A549 (cell line): ENCODE data around the gene DIPK1B. TPM values are rescaled to one million over a fixed set of nuclear protein-coding genes. Genes with fewer than 3 reads are reported as not detected.

Source experiments
- ATAC-seq, 2 experiments: fragments of 200-7000 bp in 1 of 2; fragments of >200 bp in 1 of 2; cut with Nextera tagmentation in 1 of 2; cut with Tn5 transposase in 1 of 2; 3 replicates each; pipeline versions ENCODE4 v1.8.0 to v1.9.1; 2018 to 2020; ENCODE audit warnings: mild to moderate bottlenecking in 1 of 2, moderate library complexity in 1 of 2
- CTCF ChIA-PET: fragments of 300-600 bp; sonication (Branson Sonifier 250); formaldehyde crosslinking; extraction: SDS; loops from one replicate; lab custom pipeline; 2021; ENCODE audit warnings: antibody characterized with exemption, inconsistent platforms; lab: Yijun Ruan, JAX
- POLR2A ChIA-PET: fragments of 350-600 bp; formaldehyde crosslinking; extraction: SDS; loops from one replicate; lab custom pipeline; 2021; ENCODE audit warnings: antibody characterized with exemption, inconsistent platforms; lab: Yijun Ruan, JAX
- DNase-seq, 2 experiments: peaks; one replicate each; pipeline versions ENCODE4 v3.0.0 to v3.0.0-alpha.2; 2011 to 2016; ENCODE audit warnings: low read depth in 1 of 2, low spot score in 1 of 2
- FAIRE-seq: peaks from 2 replicates; lab custom pipeline; 2011; peaks lifted over from hg19 to GRCh38; lab: Jason Lieb, UNC
- H3K27ac ChIP-seq, 2 experiments: fragments of >200 bp; sonication (Bioruptor Twin); formaldehyde crosslinking; 3 replicates each; pipeline ENCODE4 v1.5.1; 2016 to 2017
- H3K4me1 ChIP-seq: fragments of >200 bp; sonication (Bioruptor Twin); formaldehyde crosslinking; 3 replicates; pipeline ENCODE4 v1.6.1; 2016
- H3K4me2 ChIP-seq: fragments of >200 bp; sonication (Bioruptor Twin); formaldehyde crosslinking; 3 replicates; pipeline ENCODE4 v1.6.1; 2016
- H3K4me3 ChIP-seq: fragments of >200 bp; sonication (Bioruptor Twin); formaldehyde crosslinking; 3 replicates; pipeline ENCODE4 v1.5.1; 2016
- H3K9me3 ChIP-seq: fragments of >200 bp; sonication (Bioruptor Twin); formaldehyde crosslinking; 3 replicates; pipeline ENCODE4 v1.6.1; 2016
- BHLHE40 ChIP-seq: IDR thresholded peaks from 2 replicates; pipeline ENCODE4 v1.6.1; 2012; ENCODE audit warnings: low read depth, low read length, inconsistent platforms
- CBX2 ChIP-seq: fragments of 200-600 bp; sonication (generic); IDR thresholded peaks from 2 replicates; pipeline ENCODE4 v1.6.1; 2016; ENCODE audit warnings: low read depth, mild to moderate bottlenecking, borderline replicate concordance
- CEBPB ChIP-seq, 2 experiments: fragments of >200 bp in 1 of 2; sonication (Bioruptor Twin) in 1 of 2; formaldehyde crosslinking in 1 of 2; IDR thresholded peaks; 2 replicates each; pipeline ENCODE4 v1.6.1; 2012 to 2016
- FOSB ChIP-seq: fragments of 250-450 bp; sonication (Bioruptor Pico); IDR thresholded peaks from 2 replicates; pipeline ENCODE4 v1.5.0; 2020; ENCODE audit warnings: mild to moderate bottlenecking, moderate library complexity
- HEYL ChIP-seq: fragments of 250-450 bp; sonication (Bioruptor Pico); IDR thresholded peaks from 2 replicates; pipeline ENCODE4 v1.8.0; 2021; ENCODE audit warnings: mild to moderate bottlenecking, moderate library complexity
- HOXB13 ChIP-seq: fragments of 250-450 bp; sonication (Bioruptor Pico); IDR thresholded peaks from 2 replicates; pipeline ENCODE4 v1.5.0; 2020; ENCODE audit warnings: low read depth, mild to moderate bottlenecking, moderate library complexity
- JUN ChIP-seq, 2 experiments: fragments of >200 bp; sonication (Bioruptor Twin); formaldehyde crosslinking; IDR thresholded peaks; 2 replicates in 1 of 2; 3 replicates in 1 of 2; pipeline ENCODE4 v1.6.1; 2016 to 2017
- KDM1A ChIP-seq: fragments of 200-600 bp; sonication (generic); IDR thresholded peaks from 2 replicates; pipeline ENCODE4 v1.6.1; 2016; ENCODE audit warnings: low read depth, mild to moderate bottlenecking
- MAFK ChIP-seq: fragments of 450-650 bp; IDR thresholded peaks from 2 replicates; pipeline ENCODE4 v1.6.1; 2014; ENCODE audit not compliant: partially characterized antibody
- NFE2L2 ChIP-seq: fragments of 150-350 bp; conservative IDR thresholded peaks from 2 replicates; pipeline ENCODE4 v1.6.1; 2014; ENCODE audit warnings: low read length
- POLR2A ChIP-seq: IDR thresholded peaks from 2 replicates; pipeline ENCODE4 v1.6.1; 2012; ENCODE audit warnings: mild to moderate bottlenecking, low read length
- POLR2AphosphoS2 ChIP-seq: conservative IDR thresholded peaks from 2 replicates; pipeline ENCODE4 v1.6.1; 2012; ENCODE audit warnings: low read length, improper control_type of control experiment, inconsistent platforms
- RARB ChIP-seq: fragments of 250-450 bp; sonication (Bioruptor Pico); IDR thresholded peaks from 2 replicates; pipeline ENCODE4 v1.8.0; 2021; ENCODE audit warnings: mild to moderate bottlenecking, moderate library complexity
- RFX5 ChIP-seq: fragments of 450-650 bp; IDR thresholded peaks from 2 replicates; pipeline ENCODE4 v1.7.1; 2014; ENCODE audit warnings: antibody characterized with exemption, mild to moderate bottlenecking, moderate library complexity
- TFCP2L1 ChIP-seq: fragments of 250-450 bp; sonication (Bioruptor Pico); IDR thresholded peaks from 2 replicates; pipeline ENCODE4 v1.5.0; 2021; ENCODE audit warnings: mild to moderate bottlenecking
- ZC3H11A ChIP-seq: fragments of 450-650 bp; IDR thresholded peaks from 2 replicates; pipeline ENCODE4 v1.6.1; 2014; ENCODE audit warnings: antibody characterized with exemption, mild to moderate bottlenecking
- WGBS: methylation state at CpG from one replicate; pipeline ENCODE4 v1.1.6; 2017; ENCODE audit errors: missing lambda C conversion rate; 5-methylcytosine and 5-hydroxymethylcytosine counted together
- polyA plus RNA-seq, 4 experiments: library from polyadenylated mRNA; depleted of rRNA in 3 of 4; stranded (reverse); fragments of >200 nt; fragmentation: RNase III in 1 of 4; extraction: RNeasy Plus Mini Kit Qiagen cat#74134 plus additional on column Dnase treatment in 1 of 4; gene quantifications; 2 replicates in 3 of 4; 3 replicates in 1 of 4; pipeline ENCODE4 v1.2.3, GENCODE V29; 2011 to 2017
- TF ChIP-seq, protein P1 (sequence below): fragments of 150-350 bp; IDR thresholded peaks from 2 replicates; pipeline ENCODE4 v1.6.1; 2014; ENCODE audit warnings: low read depth, mild to moderate bottlenecking, low read length
- TF ChIP-seq, protein P2 (sequence below): fragments of 450-650 bp; IDR thresholded peaks from 2 replicates; pipeline ENCODE4 v1.6.1; 2014; ENCODE audit warnings: antibody characterized with exemption
- TF ChIP-seq, protein P3 (sequence below): IDR thresholded peaks from 2 replicates; pipeline ENCODE4 v1.6.1; 2012
- TF ChIP-seq, protein P4 (sequence below): fragments of >200 bp; sonication (Bioruptor Twin); formaldehyde crosslinking; IDR thresholded peaks from 2 replicates; pipeline ENCODE4 v1.6.1; 2016

Gene DIPK1B
- polyA plus RNA-seq, 2 of the 4 experiments (the other 2 are of a cell fraction): 6.7 TPM

DNA sequence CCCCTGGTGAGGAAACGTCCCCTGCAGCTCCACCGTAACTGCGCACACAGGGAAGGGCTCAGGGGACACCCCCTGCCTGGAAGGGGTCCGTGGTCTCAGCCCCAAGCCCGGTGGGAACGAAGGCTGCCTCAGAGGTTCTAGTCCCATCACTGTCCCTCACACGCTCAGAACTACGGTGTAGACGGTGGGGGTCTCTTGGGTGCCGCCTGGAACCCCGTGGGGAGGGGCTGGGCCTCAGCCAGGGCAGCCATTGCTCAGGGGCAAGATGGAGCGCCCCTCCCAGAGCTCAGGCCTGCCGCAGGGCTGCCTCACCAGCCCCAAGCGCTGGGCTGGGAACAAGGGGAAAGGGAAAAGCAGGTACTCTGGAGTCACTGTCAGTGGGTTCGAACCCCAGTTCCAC, 28.0 kb upstream of the DIPK1B start:
- FAIRE-seq: no peak
- H3K9me3 ChIP-seq: no peaks in the 10 kb centered on the region
- ATAC-seq: no peak
- no peak overlapping the region for H3K27ac ChIP-seq
- no peak overlapping the region for H3K4me3 ChIP-seq
- CTCF ChIA-PET: interaction anchor here (0.8 to 13.4 kb wide), 7 partner anchors 9 to 41 kb away, joined by 3 to 186 read pairs (median 4); no protein-coding TSS in a partner anchor
- POLR2A ChIA-PET: no interaction called here
- H3K4me2 ChIP-seq: no peak overlapping the region
- no peak for TF ChIP-seq CEBPB (IDR thresholded peaks at IDR 0.05)
- TF ChIP-seq, all 56 proteins: peak for 0
- WGBS: 81% methylated on average over 15 of the region's 15 CpGs
- peaks cover 21% of the 10 kb centered on the region for H3K4me1 ChIP-seq
- DNase-seq: no peak

DNA sequence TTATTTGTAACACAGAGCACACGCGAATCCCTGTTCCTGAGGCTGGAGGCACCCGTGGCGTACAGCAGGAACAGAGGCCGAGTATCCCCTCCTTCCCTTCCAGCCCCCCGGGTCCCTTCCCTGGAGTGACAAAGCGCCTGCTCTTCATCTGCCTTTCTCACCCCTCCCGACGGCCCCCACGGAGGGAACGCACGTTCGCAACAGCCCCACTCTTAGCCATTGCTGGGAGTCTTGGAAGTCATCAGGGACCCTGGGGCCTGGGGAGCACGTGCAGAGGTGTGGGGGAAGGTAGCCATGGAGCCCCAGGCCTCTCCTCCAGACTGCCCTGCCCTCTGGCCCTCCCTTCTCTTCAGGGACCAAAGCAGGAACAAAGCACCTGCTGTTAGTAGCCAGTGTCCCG, 27.6 kb upstream of the DIPK1B start:
- CTCF ChIA-PET: interaction anchor here (1.5 to 13.4 kb wide), 3 partner anchors 9 to 16 kb away, joined by 3 to 186 read pairs (median 7); no protein-coding TSS in a partner anchor
- H3K9me3 ChIP-seq: no peaks in the 10 kb centered on the region
- DNase-seq (no peak), ATAC-seq (no peak), FAIRE-seq (no peak)
- H3K4me2 ChIP-seq: peak overlapping the region; percentile 100; the same call in 1 of the 3 replicates
- 97% methylated on average over 13 of the region's 15 CpGs for WGBS
- TF ChIP-seq HEYL (CRISPR knock-in tag) (no peak), POLR2AphosphoS2 (no peak), BHLHE40 (no peak), RFX5 (no peak), MAFK (no peak), RARB (CRISPR knock-in tag) (no peak), ZC3H11A (no peak), POLR2A (no peak), JUN (IDR thresholded peaks at IDR 0.05) (no peak), TFCP2L1 (no peak), CEBPB (IDR thresholded peaks at IDR 0.05) (no peak), FOSB (no peak), CBX2 (no peak), NFE2L2 (no peak), KDM1A (no peak), HOXB13 (CRISPR knock-in tag) (no peak)
- TF ChIP-seq, protein P1, sequence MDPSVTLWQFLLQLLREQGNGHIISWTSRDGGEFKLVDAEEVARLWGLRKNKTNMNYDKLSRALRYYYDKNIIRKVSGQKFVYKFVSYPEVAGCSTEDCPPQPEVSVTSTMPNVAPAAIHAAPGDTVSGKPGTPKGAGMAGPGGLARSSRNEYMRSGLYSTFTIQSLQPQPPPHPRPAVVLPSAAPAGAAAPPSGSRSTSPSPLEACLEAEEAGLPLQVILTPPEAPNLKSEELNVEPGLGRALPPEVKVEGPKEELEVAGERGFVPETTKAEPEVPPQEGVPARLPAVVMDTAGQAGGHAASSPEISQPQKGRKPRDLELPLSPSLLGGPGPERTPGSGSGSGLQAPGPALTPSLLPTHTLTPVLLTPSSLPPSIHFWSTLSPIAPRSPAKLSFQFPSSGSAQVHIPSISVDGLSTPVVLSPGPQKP: no peak
- TF ChIP-seq, protein P2, sequence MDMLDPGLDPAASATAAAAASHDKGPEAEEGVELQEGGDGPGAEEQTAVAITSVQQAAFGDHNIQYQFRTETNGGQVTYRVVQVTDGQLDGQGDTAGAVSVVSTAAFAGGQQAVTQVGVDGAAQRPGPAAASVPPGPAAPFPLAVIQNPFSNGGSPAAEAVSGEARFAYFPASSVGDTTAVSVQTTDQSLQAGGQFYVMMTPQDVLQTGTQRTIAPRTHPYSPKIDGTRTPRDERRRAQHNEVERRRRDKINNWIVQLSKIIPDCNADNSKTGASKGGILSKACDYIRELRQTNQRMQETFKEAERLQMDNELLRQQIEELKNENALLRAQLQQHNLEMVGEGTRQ: no peak
- TF ChIP-seq, protein P3, sequence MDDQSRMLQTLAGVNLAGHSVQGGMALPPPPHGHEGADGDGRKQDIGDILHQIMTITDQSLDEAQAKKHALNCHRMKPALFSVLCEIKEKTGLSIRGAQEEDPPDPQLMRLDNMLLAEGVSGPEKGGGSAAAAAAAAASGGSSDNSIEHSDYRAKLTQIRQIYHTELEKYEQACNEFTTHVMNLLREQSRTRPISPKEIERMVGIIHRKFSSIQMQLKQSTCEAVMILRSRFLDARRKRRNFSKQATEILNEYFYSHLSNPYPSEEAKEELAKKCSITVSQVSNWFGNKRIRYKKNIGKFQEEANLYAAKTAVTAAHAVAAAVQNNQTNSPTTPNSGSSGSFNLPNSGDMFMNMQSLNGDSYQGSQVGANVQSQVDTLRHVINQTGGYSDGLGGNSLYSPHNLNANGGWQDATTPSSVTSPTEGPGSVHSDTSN: no peak
- TF ChIP-seq, protein P4, sequence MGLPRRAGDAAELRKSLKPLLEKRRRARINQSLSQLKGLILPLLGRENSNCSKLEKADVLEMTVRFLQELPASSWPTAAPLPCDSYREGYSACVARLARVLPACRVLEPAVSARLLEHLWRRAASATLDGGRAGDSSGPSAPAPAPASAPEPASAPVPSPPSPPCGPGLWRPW: no peak
- no peak overlapping the region for H3K4me3 ChIP-seq
- POLR2A ChIA-PET: no interaction called here
- peaks cover 21% of the 10 kb centered on the region for H3K4me1 ChIP-seq
- H3K27ac ChIP-seq: peak overlapping the region in 1 of 2 experiments; percentile 96; a peak in 1 of 6 replicates

DNA sequence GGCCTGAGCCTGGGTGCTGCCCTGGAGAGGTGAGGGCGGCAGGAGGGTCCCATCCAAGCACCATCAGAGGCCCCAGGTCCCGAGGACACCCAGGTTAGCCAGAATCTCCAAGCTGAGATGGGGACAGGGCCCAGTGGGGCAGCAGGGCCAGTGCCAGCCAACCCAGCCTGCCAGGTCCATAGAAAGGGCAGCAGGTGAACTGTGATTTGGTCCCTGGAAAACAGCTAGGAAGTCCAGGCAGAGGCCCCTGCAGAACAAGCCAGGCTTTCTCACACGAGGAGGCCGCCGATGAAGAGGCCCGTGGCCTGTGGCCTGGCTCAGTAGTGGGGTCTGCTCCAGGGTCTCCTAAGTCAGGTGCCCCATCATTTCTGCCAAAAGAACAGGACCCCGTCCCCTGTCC, 27.2 kb upstream of the DIPK1B start:
- FAIRE-seq: no peak
- ChIA-PET POLR2A (no interaction called here), CTCF (interaction anchor here (1.5 to 13.4 kb wide), 4 partner anchors 8 to 16 kb away, joined by 3 to 186 read pairs (median 8); no protein-coding TSS in a partner anchor)
- WGBS: 91% methylated on average over 5 of the region's 7 CpGs
- no peak overlapping the region; the same call in 2 of the 3 replicates for H3K4me3 ChIP-seq
- ATAC-seq: no peak
- peak overlapping the region; percentile 100; the same call in 2 of the 3 replicates for H3K4me2 ChIP-seq
- peak overlapping the region in 1 of 2 experiments; percentile 96; a peak in 3 of 6 replicates for H3K27ac ChIP-seq
- no peak for TF ChIP-seq POLR2AphosphoS2
- peaks cover 21% of the 10 kb centered on the region for H3K4me1 ChIP-seq
- no peaks in the 10 kb centered on the region for H3K9me3 ChIP-seq
- no peak for DNase-seq
